Nephron progenitor cell (in vitro differentiated cells): ENCODE results near the gene LDLRAD3.
A peak's percentile ranks its signal among the peaks of the same experiment; 100 is the strongest.

Experiments
- DNase-seq: peaks from one replicate; pipeline ENCODE4 v3.0.0; 2021
- H3K27ac Mint-ChIP-seq: 2 replicates; pipeline ENCODE4 v1.8.0; 2021; ENCODE audit warnings: mild to moderate bottlenecking, moderate library complexity, mixed read lengths
- H3K27me3 Mint-ChIP-seq: 2 replicates; pipeline ENCODE4 v1.8.0; 2021; ENCODE audit warnings: mild to moderate bottlenecking, low read depth, mixed read lengths; ENCODE audit not compliant: poor library complexity
- H3K36me3 Mint-ChIP-seq: 2 replicates; pipeline ENCODE4 v1.8.0; 2021; ENCODE audit warnings: low read depth, mixed read lengths
- H3K4me1 Mint-ChIP-seq: 2 replicates; pipeline ENCODE4 v1.8.0; 2021; ENCODE audit warnings: mixed read lengths
- H3K4me3 Mint-ChIP-seq: 2 replicates; pipeline ENCODE4 v1.8.0; 2021; ENCODE audit warnings: mild to moderate bottlenecking, moderate library complexity, mixed read lengths
- H3K9me3 Mint-ChIP-seq: 2 replicates; pipeline ENCODE4 v1.8.0; 2021; ENCODE audit warnings: mild to moderate bottlenecking, moderate library complexity, mixed read lengths
- CTCF ChIP-seq: fragments of 200-600 bp; sonication (generic); IDR thresholded peaks from 2 replicates; pipeline ENCODE4 v1.5.0; 2021; ENCODE audit warnings: antibody characterized with exemption

LDLRAD3 gene

GRCh38 chr11:36161572-36161971 is 217.7 kb downstream of the LDLRAD3 start:
- H3K27ac Mint-ChIP-seq: no peak overlapping the region
- no peaks in the 10 kb centered on the region for H3K27me3 Mint-ChIP-seq
- TF ChIP-seq CTCF: no peak
- H3K9me3 Mint-ChIP-seq: no peaks in the 10 kb centered on the region
- DNase-seq: no peak
- no peak overlapping the region for H3K4me3 Mint-ChIP-seq
- peaks cover 55% of the 10 kb centered on the region for H3K4me1 Mint-ChIP-seq
- H3K36me3 Mint-ChIP-seq: no peaks in the 10 kb centered on the region

- H3K36me3 Mint-ChIP-seq: peaks cover 2% of the 10 kb centered on the region
- no peaks in the 10 kb centered on the region for H3K27me3 Mint-ChIP-seq
- peaks cover 56% of the 10 kb centered on the region for H3K4me1 Mint-ChIP-seq
- no peak for DNase-seq
- no peak overlapping the region for H3K4me3 Mint-ChIP-seq
- no peak for TF ChIP-seq CTCF
- no peak overlapping the region for H3K27ac Mint-ChIP-seq
- H3K9me3 Mint-ChIP-seq: no peaks in the 10 kb centered on the region
These were observed 218.4 kb downstream of the LDLRAD3 start for GRCh38 chr11:36162006-36162882.

- no peak for TF ChIP-seq CTCF
- Mint-ChIP-seq H3K27ac (peak overlapping the region; percentile 60), H3K36me3 (peaks cover 9% of the 10 kb centered on the region), H3K4me1 (peaks cover 56% of the 10 kb centered on the region), H3K9me3 (no peaks in the 10 kb centered on the region), H3K27me3 (no peaks in the 10 kb centered on the region), H3K4me3 (no peak overlapping the region)
- no peak for DNase-seq
These were observed 219.1 kb downstream of the LDLRAD3 start for GRCh38 chr11:36162883-36163434.

GRCh38 chr11:36164506-36165250 is 220.8 kb downstream of the LDLRAD3 start:
- Mint-ChIP-seq H3K27me3 (no peaks in the 10 kb centered on the region), H3K4me1 (peaks cover 56% of the 10 kb centered on the region), H3K36me3 (peaks cover 19% of the 10 kb centered on the region), H3K9me3 (no peaks in the 10 kb centered on the region), H3K27ac (peak overlapping the region; percentile 68), H3K4me3 (no peak overlapping the region)
- DNase-seq: no peak
- TF ChIP-seq CTCF: no peak

GRCh38 chr11:36165621-36166397 is 221.9 kb downstream of the LDLRAD3 start:
- Mint-ChIP-seq H3K4me1 (peaks cover 51% of the 10 kb centered on the region), H3K27ac (no peak overlapping the region), H3K4me3 (no peak overlapping the region), H3K36me3 (peaks cover 30% of the 10 kb centered on the region), H3K27me3 (no peaks in the 10 kb centered on the region), H3K9me3 (peaks cover 10% of the 10 kb centered on the region)
- no peak for TF ChIP-seq CTCF
- no peak for DNase-seq
